Naive thymus-derived CD4-positive, alpha-beta T cell (primary cell): Measurements from ENCODE around the gene DGKI. TPM values are rescaled to one million over a fixed set of nuclear protein-coding genes. Genes with fewer than 3 reads are reported as not detected.

Experiments used
- ATAC-seq: fragments of 150-1000 bp; cut with Tn5 transposase; 2 replicates; pipeline ENCODE4 v1.10.0; 2021; ENCODE audit warnings: mild to moderate bottlenecking, moderate library complexity
- CTCF ChIA-PET: fragments of 350-600 bp; sonication (Branson Sonifier 250); formaldehyde crosslinking; loops from one replicate; lab custom pipeline; 2021; ENCODE audit warnings: antibody characterized with exemption; lab: Charles Lee
- POLR2A ChIA-PET: fragments of 350-600 bp; sonication (Branson Sonifier 250); formaldehyde crosslinking; loops from one replicate; lab custom pipeline; 2021; ENCODE audit warnings: antibody characterized with exemption, inconsistent platforms; lab: Charles Lee
- DNase-seq, 9 donors: peaks; one replicate each; pipeline versions ENCODE4 v3.0.0 to v3.0.0-alpha.2; 2020 to 2022; ENCODE audit warnings: mixed read lengths in 1 of 9
- H3K27ac ChIP-seq: one replicate; pipeline ENCODE4 v1.7.0; 2013; ENCODE audit warnings: mild to moderate bottlenecking, low read depth, low read length, moderate library complexity
- H3K27me3 ChIP-seq, 2 donors: one replicate each; pipeline ENCODE4 v1.7.0; 2013; ENCODE audit warnings: low read length in 2 of 2, mild to moderate bottlenecking in 2 of 2, moderate library complexity in 2 of 2; ENCODE audit not compliant: control insufficient read depth in 2 of 2, insufficient read depth in 2 of 2
- H3K36me3 ChIP-seq, 3 experiments: 1 replicate in 2 of 3; 2 replicates in 1 of 3; pipeline ENCODE4 v1.7.0; 2013; ENCODE audit warnings: low read length in 3 of 3, mild to moderate bottlenecking in 3 of 3, moderate library complexity in 1 of 3; ENCODE audit not compliant: insufficient read depth in 3 of 3, control insufficient read depth in 2 of 3
- H3K4me1 ChIP-seq, 2 donors: one replicate each; pipeline ENCODE4 v1.7.0; 2013; ENCODE audit warnings: low read length in 2 of 2, mild to moderate bottlenecking in 2 of 2, moderate library complexity in 1 of 2; ENCODE audit not compliant: control insufficient read depth in 2 of 2, insufficient read depth in 2 of 2
- H3K4me3 ChIP-seq: 2 replicates; pipeline ENCODE4 v1.7.0; 2013; ENCODE audit warnings: mild to moderate bottlenecking, low read length
- H3K9me3 ChIP-seq, 3 experiments: 1 replicate in 2 of 3; 2 replicates in 1 of 3; pipeline ENCODE4 v1.7.0; 2013; ENCODE audit warnings: low read length in 3 of 3; ENCODE audit not compliant: control insufficient read depth in 2 of 3
- H3K27ac Mint-ChIP-seq, 9 donors: one replicate each; pipeline ENCODE4 v1.8.0; 2020 to 2022; ENCODE audit warnings: mixed read lengths in 9 of 9, mild to moderate bottlenecking in 8 of 9, moderate library complexity in 5 of 9, inconsistent platforms in 2 of 9
- H3K27me3 Mint-ChIP-seq, 5 donors: one replicate each; pipeline ENCODE4 v1.8.0; 2021 to 2022; ENCODE audit warnings: mixed read lengths in 5 of 5, mild to moderate bottlenecking in 1 of 5
- H3K36me3 Mint-ChIP-seq, 5 donors: one replicate each; pipeline ENCODE4 v1.8.0; 2020 to 2022; ENCODE audit warnings: mixed read lengths in 5 of 5, mild to moderate bottlenecking in 3 of 5, inconsistent platforms in 1 of 5
- H3K4me1 Mint-ChIP-seq, 7 donors: one replicate each; pipeline ENCODE4 v1.8.0; 2020 to 2022; ENCODE audit warnings: mixed read lengths in 7 of 7, mild to moderate bottlenecking in 3 of 7, inconsistent platforms in 1 of 7
- H3K4me3 Mint-ChIP-seq, 10 donors: one replicate each; pipeline ENCODE4 v1.8.0; 2020 to 2022; ENCODE audit warnings: mild to moderate bottlenecking in 10 of 10, mixed read lengths in 10 of 10, moderate library complexity in 6 of 10, inconsistent platforms in 2 of 10
- H3K9me3 Mint-ChIP-seq, 11 donors: one replicate each; pipeline ENCODE4 v1.8.0; 2020 to 2022; ENCODE audit warnings: mixed read lengths in 11 of 11, mild to moderate bottlenecking in 4 of 11, inconsistent platforms in 1 of 11, moderate library complexity in 1 of 11
- intact Hi-C, 2 donors: fragments of 100-400 bp; cut with micrococcal nuclease; formaldehyde crosslinking; loops; one replicate each; pipeline ENCODE4 v1.15.1; 2023
- polyA plus RNA-seq, 2 donors: library from polyadenylated mRNA; unstranded; fragments of 300-500 nt; fragmentation: Illumina TruSeq; gene quantifications; one replicate each; pipeline ENCODE4 v1.2.3, GENCODE V29; 2021
- total RNA-seq, 6 experiments: library from RNA in 5 of 6; stranded (reverse) in 5 of 6; gene quantifications; 1 replicate in 5 of 6; 2 replicates in 1 of 6; pipeline ENCODE4 v1.2.3 and lab custom pipeline; 2021 to 2026

Gene DGKI
- total and polyA plus RNA-seq, 7 experiments from 2014 or later: 1.3 TPM; not detected in 6

DNA sequence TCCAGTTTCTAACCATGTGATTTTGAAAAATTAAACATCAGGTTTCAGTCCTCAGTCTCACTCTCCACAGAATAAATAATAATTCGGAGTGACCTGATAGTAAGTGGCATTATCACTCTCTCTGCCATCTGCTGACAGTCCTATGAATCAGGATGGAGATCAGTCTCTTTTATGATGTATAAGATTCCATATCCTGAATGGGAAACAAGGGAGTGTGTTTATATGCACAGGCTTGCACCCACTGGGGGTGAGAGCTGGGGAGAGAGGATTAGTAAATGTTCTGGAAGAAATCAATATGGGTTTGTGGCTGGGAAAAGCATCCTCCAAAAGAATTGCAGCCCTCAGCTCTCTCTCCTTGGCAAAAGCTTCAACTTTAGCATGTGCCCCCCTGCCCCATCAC, 45.3 kb downstream of the DGKI start:
- no peak overlapping the region for H3K27ac Mint-ChIP-seq
- H3K4me1 Mint-ChIP-seq: no peaks in the 10 kb centered on the region

DNA sequence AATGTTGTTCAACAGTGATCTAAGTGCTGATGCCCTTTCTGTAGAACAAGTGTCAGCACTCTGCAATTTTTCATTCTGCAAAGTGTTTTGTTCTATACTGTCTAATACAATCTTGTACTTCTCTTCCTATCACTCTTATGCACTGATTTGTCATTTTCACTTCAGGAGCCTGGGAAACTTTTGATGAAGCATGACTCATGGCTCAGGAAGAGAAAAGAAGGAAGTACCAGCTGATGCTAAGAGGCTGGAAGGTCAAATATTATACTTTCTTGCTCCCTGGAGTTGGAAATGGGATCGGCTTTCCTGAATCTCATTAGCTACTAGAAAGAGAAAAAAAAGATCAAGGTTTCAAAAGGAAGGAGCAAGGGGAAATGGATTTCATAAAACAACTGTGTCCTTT, 45.8 kb downstream of the DGKI start:
- Histone ChIP-seq H3K4me3 (no peak overlapping the region), H3K27me3 (no peaks in the 10 kb centered on the region), H3K27ac (no peak overlapping the region), H3K4me1 (no peaks in the 10 kb centered on the region), H3K36me3 (no peaks in the 10 kb centered on the region), H3K9me3 (no peaks in the 10 kb centered on the region)
- no peak overlapping the region for H3K27ac Mint-ChIP-seq
- H3K4me1 Mint-ChIP-seq: no peaks in the 10 kb centered on the region
- CTCF ChIA-PET: no interaction called here
- no peaks in the 10 kb centered on the region for H3K36me3 Mint-ChIP-seq
- DNase-seq: no peak
- POLR2A ChIA-PET: no interaction called here
- H3K4me3 Mint-ChIP-seq: no peak overlapping the region
- H3K9me3 Mint-ChIP-seq: peaks cover 0 to 4% (median 0%) of the 10 kb centered on the region in 11 donors
- ATAC-seq: no peak
- H3K27me3 Mint-ChIP-seq: peaks cover 1 to 15% (median 4%) of the 10 kb centered on the region in 5 donors
- intact Hi-C loops: no loop called here

More for the DNA sequence above, 45.3 kb downstream of the DGKI start:
- ChIA-PET POLR2A (no interaction called here), CTCF (no interaction called here)
- Mint-ChIP-seq H3K4me3 (no peak overlapping the region), H3K27me3 (peaks cover 1 to 16% (median 7%) of the 10 kb centered on the region in 5 donors), H3K36me3 (no peaks in the 10 kb centered on the region), H3K9me3 (peaks cover 0 to 2% (median 0%) of the 10 kb centered on the region in 11 donors)
- intact Hi-C loops: no loop called here
- H3K27me3 ChIP-seq: no peaks in the 10 kb centered on the region
- H3K27ac ChIP-seq: no peak overlapping the region
- ATAC-seq: no peak
- no peaks in the 10 kb centered on the region for H3K36me3 ChIP-seq
- H3K4me3 ChIP-seq: no peak overlapping the region
- H3K4me1 ChIP-seq: no peaks in the 10 kb centered on the region
- H3K9me3 ChIP-seq: no peaks in the 10 kb centered on the region
- DNase-seq: no peak

DNA sequence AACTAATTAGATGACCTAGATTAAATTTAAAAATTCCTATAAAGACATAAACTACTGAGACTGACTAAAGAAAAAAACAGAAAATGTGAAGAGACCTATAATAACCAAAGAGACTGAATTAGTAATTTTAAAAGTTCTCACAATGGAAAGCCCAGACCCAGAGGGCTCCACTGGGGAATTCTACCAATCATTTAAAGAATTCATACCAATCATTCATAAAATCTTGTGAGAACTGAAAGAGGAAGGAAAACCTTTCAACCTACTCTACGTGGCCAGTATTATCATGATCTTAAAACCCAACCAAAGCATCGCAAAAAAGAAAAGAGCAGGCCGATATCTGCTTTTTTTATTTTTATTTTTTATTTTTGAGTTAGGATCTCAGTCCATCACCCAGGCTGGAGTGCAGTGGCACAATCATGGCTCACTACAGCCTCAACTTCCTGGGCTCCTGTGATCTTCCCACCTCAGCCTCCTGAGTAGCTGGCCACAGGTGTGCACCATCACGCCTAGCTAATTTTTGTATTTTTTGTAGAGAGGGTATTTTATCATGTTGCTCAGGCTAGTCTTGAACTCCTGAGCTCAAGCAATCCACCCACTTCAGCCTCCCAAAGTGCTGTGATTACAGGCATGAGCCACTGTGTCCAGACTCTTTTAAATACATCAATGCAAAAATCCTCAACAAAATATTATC, 48.6 kb downstream of the DGKI start:
- DNase-seq: no peak
- Mint-ChIP-seq H3K27me3 (peaks cover 1 to 18% (median 15%) of the 10 kb centered on the region in 5 donors), H3K9me3 (peaks cover 0 to 11% (median 1%) of the 10 kb centered on the region in 11 donors), H3K4me3 (no peak overlapping the region), H3K36me3 (peaks cover 0 to 3% (median 0%) of the 10 kb centered on the region in 5 donors), H3K27ac (no peak overlapping the region), H3K4me1 (no peaks in the 10 kb centered on the region)
- Histone ChIP-seq H3K27me3 (no peaks in the 10 kb centered on the region), H3K27ac (no peak overlapping the region), H3K36me3 (no peaks in the 10 kb centered on the region), H3K9me3 (no peaks in the 10 kb centered on the region), H3K4me3 (no peak overlapping the region), H3K4me1 (no peaks in the 10 kb centered on the region)
- CTCF ChIA-PET: no interaction called here
- POLR2A ChIA-PET: no interaction called here
- intact Hi-C loops: no loop called here
- ATAC-seq: no peak

DNA sequence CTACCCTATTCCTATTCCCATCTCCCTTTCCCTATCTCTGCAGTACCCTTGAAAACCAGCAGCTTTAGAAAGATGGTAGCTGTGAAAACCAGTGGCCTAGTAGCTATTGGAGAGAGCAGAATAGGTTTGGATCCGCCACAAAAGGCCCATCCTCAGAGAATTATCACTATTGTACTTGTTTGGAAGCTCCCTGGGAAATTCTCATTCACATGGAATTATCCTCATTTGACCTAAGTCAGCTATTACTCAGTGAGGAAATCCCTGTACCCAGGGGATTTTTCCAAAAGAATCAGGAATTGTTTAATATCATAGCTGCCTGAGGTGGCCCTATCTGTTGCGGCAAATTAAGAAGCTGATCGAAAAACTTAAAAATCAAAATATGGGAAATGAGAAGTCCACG, 51.6 kb downstream of the DGKI start:
- CTCF ChIA-PET: no interaction called here
- peaks cover 1 to 32% (median 18%) of the 10 kb centered on the region in 5 donors for H3K27me3 Mint-ChIP-seq

DNA sequence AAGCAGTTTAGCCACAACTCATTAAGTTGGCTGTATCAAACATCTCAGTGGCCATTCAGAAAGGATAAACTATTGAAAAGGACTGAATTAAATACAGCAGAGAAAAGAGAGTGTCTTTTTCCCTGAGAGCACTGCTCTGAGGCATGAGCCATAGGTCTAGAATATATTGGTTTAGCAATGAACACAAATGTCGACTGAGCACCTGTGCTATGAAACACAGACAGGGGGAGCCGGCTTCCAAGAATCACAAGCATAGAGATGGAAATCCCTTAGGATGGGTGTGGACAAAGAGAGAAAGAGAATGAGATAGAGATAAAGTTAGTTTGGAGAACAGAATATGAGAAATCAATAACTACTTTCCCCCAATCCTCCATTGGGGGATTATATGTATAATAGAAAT, 54.8 kb downstream of the DGKI start:
- peaks cover 0 to 38% (median 29%) of the 10 kb centered on the region in 5 donors for H3K27me3 Mint-ChIP-seq
- H3K36me3 Mint-ChIP-seq: peaks cover 0 to 3% (median 0%) of the 10 kb centered on the region in 5 donors
- intact Hi-C loops: no loop called here
- no peaks in the 10 kb centered on the region for H3K4me1 Mint-ChIP-seq
- H3K4me1 ChIP-seq: no peaks in the 10 kb centered on the region
- H3K36me3 ChIP-seq: no peaks in the 10 kb centered on the region
- DNase-seq (no peak), ATAC-seq (no peak)
- POLR2A ChIA-PET: no interaction called here
- no peak overlapping the region for H3K4me3 Mint-ChIP-seq
- peaks cover 0 to 26% (median 6%) of the 10 kb centered on the region in 11 donors for H3K9me3 Mint-ChIP-seq
- H3K27ac Mint-ChIP-seq: no peak overlapping the region
- no peaks in the 10 kb centered on the region for H3K9me3 ChIP-seq
- CTCF ChIA-PET: no interaction called here
- H3K27ac ChIP-seq: no peak overlapping the region
- H3K27me3 ChIP-seq: no peaks in the 10 kb centered on the region
- H3K4me3 ChIP-seq: no peak overlapping the region

More for the DNA sequence above, 51.6 kb downstream of the DGKI start:
- Histone ChIP-seq H3K27ac (no peak overlapping the region), H3K9me3 (no peaks in the 10 kb centered on the region), H3K4me3 (no peak overlapping the region), H3K36me3 (no peaks in the 10 kb centered on the region), H3K27me3 (no peaks in the 10 kb centered on the region), H3K4me1 (no peaks in the 10 kb centered on the region)
- intact Hi-C loops: no loop called here
- no peak for ATAC-seq
- POLR2A ChIA-PET: no interaction called here
- Mint-ChIP-seq H3K9me3 (peaks cover 0 to 11% (median 0%) of the 10 kb centered on the region in 11 donors), H3K27ac (no peak overlapping the region), H3K4me3 (no peak overlapping the region), H3K36me3 (peaks cover 0 to 3% (median 0%) of the 10 kb centered on the region in 5 donors), H3K4me1 (no peaks in the 10 kb centered on the region)
- DNase-seq: no peak

DNA sequence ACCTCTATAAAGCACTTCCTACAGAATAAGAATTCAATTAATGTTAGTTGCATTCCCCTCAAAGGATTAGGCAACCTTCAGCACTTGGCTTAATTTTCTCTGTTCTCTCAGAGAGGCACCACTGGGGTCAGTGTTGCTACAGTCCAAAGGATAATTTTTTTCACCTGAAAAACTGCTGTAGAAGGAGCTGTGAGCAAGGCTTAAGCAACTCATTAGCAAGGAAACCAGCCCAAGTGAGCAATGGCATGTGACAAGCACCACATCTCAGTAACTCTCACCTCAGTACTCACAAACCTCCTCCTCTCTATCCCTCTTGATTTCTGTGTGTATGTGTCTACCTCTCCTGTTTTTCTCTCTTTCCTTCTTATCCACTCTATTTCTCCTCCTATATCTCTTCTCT, 55.9 kb downstream of the DGKI start:
- peaks cover 0 to 28% (median 6%) of the 10 kb centered on the region in 11 donors for H3K9me3 Mint-ChIP-seq
- peaks cover 0 to 45% (median 30%) of the 10 kb centered on the region in 5 donors for H3K27me3 Mint-ChIP-seq
- Histone ChIP-seq H3K4me1 (no peaks in the 10 kb centered on the region), H3K9me3 (no peaks in the 10 kb centered on the region), H3K27ac (no peak overlapping the region), H3K4me3 (no peak overlapping the region), H3K36me3 (no peaks in the 10 kb centered on the region), H3K27me3 (no peaks in the 10 kb centered on the region)
- no peak for ATAC-seq
- DNase-seq: no peak
- H3K36me3 Mint-ChIP-seq: peaks cover 0 to 3% (median 0%) of the 10 kb centered on the region in 5 donors
- intact Hi-C loops: no loop called here
- no peaks in the 10 kb centered on the region for H3K4me1 Mint-ChIP-seq
- CTCF ChIA-PET: no interaction called here
- H3K27ac Mint-ChIP-seq: no peak overlapping the region
- POLR2A ChIA-PET: no interaction called here
- no peak overlapping the region for H3K4me3 Mint-ChIP-seq
